HepG2 (cell line): Measurements from ENCODE around the gene KCTD6. TPM values are rescaled to one million over a fixed set of nuclear protein-coding genes. Genes with fewer than 3 reads are reported as not detected.

Experiments used
- ARNT2 ChIP-seq: sonication (generic); formaldehyde crosslinking; IDR thresholded peaks from 2 replicates; pipeline ENCODE4 v1.8.0; 2022; ENCODE audit warnings: mild to moderate bottlenecking, low read depth, missing genetic modification reagents, moderate library complexity
- ATM ChIP-seq: fragments of 450-650 bp; IDR thresholded peaks from 2 replicates; pipeline ENCODE4 v1.7.1; 2017; ENCODE audit warnings: mild to moderate bottlenecking, borderline replicate concordance
- BRF2 ChIP-seq: sonication (generic); formaldehyde crosslinking; IDR thresholded peaks from 2 replicates; pipeline ENCODE4 v1.8.1; 2022; ENCODE audit warnings: mild to moderate bottlenecking, missing genetic modification reagents
- DNMT1 ChIP-seq: sonication (generic); formaldehyde crosslinking; IDR thresholded peaks from 2 replicates; pipeline ENCODE4 v1.5.1; 2020; ENCODE audit warnings: mild to moderate bottlenecking, missing genetic modification reagents
- FOXK1 ChIP-seq: sonication (generic); formaldehyde crosslinking; IDR thresholded peaks from 2 replicates; pipeline ENCODE4 v1.4.0; 2020; ENCODE audit warnings: low read depth, missing genetic modification reagents, borderline replicate concordance
- GFI1 ChIP-seq: sonication (generic); formaldehyde crosslinking; IDR thresholded peaks from 2 replicates; pipeline ENCODE4 v1.5.0; 2020; ENCODE audit warnings: missing genetic modification reagents, mild to moderate bottlenecking, borderline replicate concordance
- HMGA1 ChIP-seq: sonication (generic); formaldehyde crosslinking; conservative IDR thresholded peaks from 2 replicates; pipeline ENCODE4 v1.4.0; 2020; ENCODE audit warnings: missing genetic modification reagents
- SKI ChIP-seq: fragments of 450-650 bp; IDR thresholded peaks from one replicate; pipeline ENCODE4 v1.6.1; 2018; ENCODE audit warnings: mild to moderate bottlenecking; ENCODE audit not compliant: partially characterized antibody
- SMARCE1 ChIP-seq: fragments of 450-650 bp; IDR thresholded peaks from 2 replicates; pipeline ENCODE4 v1.6.1; 2017; ENCODE audit warnings: borderline replicate concordance
- TCF12 ChIP-seq, 2 experiments: fragments of 450-650 bp in 1 of 2; sonication (generic) in 1 of 2; formaldehyde crosslinking in 1 of 2; IDR thresholded peaks; 2 replicates each; pipeline versions ENCODE4 v1.6.1 to v1.8.0; 2017 to 2022; ENCODE audit warnings: antibody characterized with exemption in 1 of 2, mild to moderate bottlenecking in 1 of 2, missing genetic modification reagents in 1 of 2, moderate library complexity in 1 of 2
- TFAP4 ChIP-seq: sonication (generic); IDR thresholded peaks from 2 replicates; pipeline ENCODE4 v1.6.1; 2016; ENCODE audit warnings: low read depth, borderline replicate concordance
- TFE3 ChIP-seq: IDR thresholded peaks from 2 replicates; pipeline ENCODE4 v1.6.1; 2016
- ZNF318 ChIP-seq: sonication (generic); formaldehyde crosslinking; IDR thresholded peaks from 2 replicates; pipeline ENCODE4 v1.4.0; 2020; ENCODE audit warnings: mild to moderate bottlenecking, missing genetic modification reagents
- ZNF570 ChIP-seq: sonication (generic); formaldehyde crosslinking; IDR thresholded peaks from 2 replicates; pipeline ENCODE4 v1.4.0; 2020; ENCODE audit warnings: mild to moderate bottlenecking, missing genetic modification reagents, borderline replicate concordance
- polyA plus RNA-seq, 8 experiments: library from polyadenylated mRNA; depleted of rRNA in 3 of 8; stranded (reverse) in 7 of 8; unstranded in 1 of 8; fragments of >200 nt; fragmentation: Illumina TruSeq in 4 of 8; extraction: Trizol in 4 of 8; gene quantifications; 2 replicates each; pipeline versions ENCODE4 v1.2.1 to v1.2.3, GENCODE V29; 2011 to 2016; ENCODE audit warnings: low read depth in 4 of 8, missing spikeins in 1 of 8, mixed read lengths in 1 of 8; ENCODE audit not compliant: insufficient read depth in 1 of 8
- total RNA-seq, 5 experiments: library from RNA; depleted of rRNA; stranded (reverse); fragments of >200 nt; fragmentation: Illumina TruSeq; extraction: Trizol; gene quantifications; 2 replicates each; pipeline ENCODE4 v1.2.3, GENCODE V29; 2016; ENCODE audit warnings: low read depth in 1 of 5

Gene KCTD6
- total and polyA plus RNA-seq, 2 of the 13 experiments (the other 11 are each of a cell fraction or from before 2014, with no cell fraction given) = 13.4 to 14.2 TPM

GRCh38 chr3:58474967-58475578 lies 16.8 kb upstream of the KCTD6 start (continued):
- no peak for TF ChIP-seq GFI1 (CRISPR knock-in tag)
- no peak for TF ChIP-seq ZNF570 (CRISPR knock-in tag)
- no peak for TF ChIP-seq TCF12 (IDR thresholded peaks at IDR 0.05)
- 0 out of 2 replicates have a peak, but pooled peaks have one; percentile 39 for TF ChIP-seq TCF12 (CRISPR knock-in tag; IDR thresholded peaks at IDR 0.05)
- TF ChIP-seq FOXK1 (CRISPR knock-in tag) = peak; percentile 41; the same call in 1 of the 2 replicates
- TF ChIP-seq ATM = no peak
- TF ChIP-seq ARNT2 (CRISPR knock-in tag) = no peak
- no peak for TF ChIP-seq SMARCE1
- no peak for TF ChIP-seq HMGA1 (CRISPR knock-in tag)
- TF ChIP-seq SKI = peak; percentile 13
- no peak for TF ChIP-seq BRF2 (CRISPR knock-in tag)
- no peak for TF ChIP-seq TFE3 (CRISPR knock-in tag)
- no peak for TF ChIP-seq DNMT1 (CRISPR knock-in tag)
- TF ChIP-seq ZNF318 (CRISPR knock-in tag) = no peak
- TF ChIP-seq TFAP4 = peak; percentile 43; the same call in 1 of the 2 replicates
